ENCODE measurements around the gene SLC29A2.
"Not testable (repeated sequence)": the region's sequence is repeated elsewhere in the genome, so short reads cannot be mapped to it uniquely, and the experiment has no call there.

Gene SLC29A2

DNA sequence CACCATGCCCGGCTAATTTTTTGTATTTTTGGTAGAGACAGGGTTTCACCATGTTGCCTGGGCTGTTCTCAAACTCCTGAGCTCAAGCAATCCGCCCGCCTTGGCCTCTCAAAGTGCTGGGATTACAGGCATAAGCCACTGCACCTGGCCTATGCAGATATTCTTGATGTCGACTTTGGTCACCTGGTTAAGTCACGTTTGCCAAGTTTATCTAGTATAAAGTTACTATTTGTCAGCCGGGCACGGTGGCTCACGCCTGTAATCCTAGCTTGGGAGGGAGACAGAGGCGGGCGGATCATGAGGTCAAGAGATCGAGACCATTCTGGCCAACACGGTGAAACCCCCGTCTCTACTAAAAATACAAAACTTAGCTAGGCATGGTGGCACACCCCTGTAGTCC is 12.8 kb upstream of the SLC29A2 start:
- DNase-seq (ENCODE audit: low spot score), result not testable (repeated sequence)

DNA sequence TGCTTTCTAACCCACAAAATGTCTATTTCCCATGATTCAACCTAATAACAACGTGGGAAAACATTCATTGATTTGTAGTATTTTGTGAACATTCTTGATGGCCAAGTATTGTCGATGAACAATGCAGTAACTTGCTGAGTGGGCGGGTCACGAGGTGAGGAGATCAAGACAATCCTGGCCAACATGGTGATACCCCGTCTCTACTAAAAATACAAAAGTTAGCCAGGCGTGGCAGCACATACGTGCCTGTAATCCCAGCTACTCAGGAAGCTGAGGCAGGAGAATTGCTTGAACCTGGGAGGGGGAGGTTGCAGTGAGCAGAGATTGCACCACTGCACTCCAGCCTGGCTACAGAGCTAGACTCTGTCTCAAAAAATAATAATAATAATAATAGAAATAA is 8.7 kb upstream of the SLC29A2 start:
- DNase-seq (ENCODE audit: low spot score), result not testable (repeated sequence)

DNA sequence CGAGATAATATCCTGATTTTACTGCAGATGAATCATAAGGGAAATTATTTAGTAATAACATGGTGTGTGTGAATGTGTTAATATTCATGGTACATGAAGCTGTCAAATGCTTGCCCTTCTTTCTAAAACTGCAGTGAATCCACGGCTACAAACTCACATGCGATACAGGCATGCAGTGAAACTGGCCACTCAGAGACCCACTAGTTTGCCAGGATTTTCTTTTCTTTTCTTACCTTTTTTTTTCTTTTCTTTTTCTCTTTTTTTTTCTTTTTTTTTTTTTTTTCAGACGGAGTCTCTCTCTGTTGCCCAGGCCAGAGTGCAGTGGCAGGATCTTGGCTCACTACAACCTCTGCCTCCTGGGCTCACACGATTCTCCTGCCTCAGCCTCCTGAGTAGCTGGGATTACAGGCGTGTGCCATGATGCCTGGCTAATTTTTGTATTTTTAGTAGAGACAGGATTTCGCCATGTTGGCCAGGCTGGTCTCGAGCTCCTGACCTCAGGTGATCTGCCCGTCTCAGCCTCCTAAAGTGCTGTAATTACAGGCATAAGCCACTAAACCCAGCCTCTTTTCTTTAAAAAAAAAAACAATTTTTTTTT is 2.2 kb upstream of the SLC29A2 start:
- not testable (repeated sequence) for DNase-seq (ENCODE audit: low spot score)

DNA sequence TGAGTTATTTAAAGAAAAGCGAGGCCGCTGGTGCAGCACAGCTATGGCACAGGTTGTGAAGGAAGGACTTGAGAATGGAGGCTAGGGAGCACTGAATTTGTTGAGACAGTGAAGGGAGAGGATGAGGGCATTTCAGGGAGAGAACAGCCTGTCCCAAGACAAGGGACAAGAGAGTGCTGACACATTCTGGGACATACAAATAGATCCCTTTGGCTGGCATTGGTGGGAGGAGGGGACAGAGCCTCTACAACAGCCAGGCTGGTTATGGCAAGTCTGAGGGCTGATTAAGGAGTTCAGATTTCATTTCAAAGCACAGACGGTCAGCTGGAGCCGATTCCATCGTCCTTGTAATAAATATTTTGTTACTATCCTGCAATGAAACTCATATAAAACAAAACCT is 1.7 kb upstream of the SLC29A2 start:
- DNase-seq (ENCODE audit: low spot score), result no peak

DNA sequence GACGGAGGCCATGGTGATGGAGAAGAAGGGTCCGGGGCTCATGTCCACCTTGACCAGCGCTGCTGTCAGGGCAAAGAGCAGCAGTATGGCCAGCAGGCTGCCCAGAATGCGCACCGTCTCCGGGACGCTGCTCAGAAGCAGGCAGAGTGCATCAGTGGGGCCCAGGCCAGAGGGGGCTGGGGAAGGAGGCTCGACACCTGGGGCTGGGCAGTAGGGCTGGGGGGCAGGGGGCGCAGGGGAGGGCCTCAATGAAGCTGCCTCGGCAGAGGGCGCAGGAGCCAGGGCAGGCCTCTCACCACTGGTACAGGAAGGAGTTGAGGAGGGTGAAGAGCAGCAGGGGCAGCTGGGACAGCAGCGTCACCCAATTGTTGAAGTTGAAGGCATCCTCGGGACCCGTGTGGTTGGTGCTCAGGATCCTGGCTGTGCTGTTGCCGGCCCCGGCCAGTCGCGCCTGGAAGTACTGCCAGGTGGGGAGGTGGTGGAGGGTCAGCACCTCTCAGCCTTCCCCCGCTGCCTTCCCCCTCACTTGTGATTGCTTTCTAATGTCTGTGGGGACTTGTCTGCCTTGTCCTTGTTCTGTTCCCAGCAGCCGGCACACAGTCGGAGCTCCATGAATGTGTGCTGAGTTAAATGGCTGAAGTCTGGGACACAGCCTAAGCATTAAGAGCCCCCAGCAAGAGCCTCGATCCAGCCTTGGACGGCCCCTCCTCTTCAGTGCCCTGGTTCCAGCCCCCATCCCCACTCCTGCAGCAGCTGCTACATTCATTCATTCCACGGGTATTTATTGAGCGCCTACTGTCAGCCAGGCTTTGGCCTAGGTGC is 2.3 kb downstream of the SLC29A2 start:
- no peak for DNase-seq (ENCODE audit: low spot score)

DNA sequence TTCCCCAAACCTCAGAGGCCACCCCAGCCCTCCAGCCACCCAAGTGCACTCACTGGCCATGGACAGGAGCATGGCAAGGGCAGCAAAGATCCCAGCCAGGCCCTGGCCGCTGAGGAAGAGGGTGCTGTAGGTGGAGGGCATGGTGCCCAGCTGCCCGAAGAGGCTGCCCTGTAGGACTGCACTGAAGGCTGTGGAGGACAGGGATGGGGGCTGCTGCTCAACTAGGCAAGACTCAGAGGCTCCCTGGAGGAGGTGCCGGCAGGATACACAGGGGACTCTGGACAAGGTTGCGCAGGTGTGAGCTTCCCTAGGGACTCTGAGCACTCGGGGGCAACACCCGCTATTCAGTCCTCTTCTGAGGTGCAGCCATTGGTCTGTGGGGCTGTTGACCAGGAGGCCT is 3.1 kb downstream of the SLC29A2 start:
- no peak for DNase-seq (ENCODE audit: low spot score)

DNA sequence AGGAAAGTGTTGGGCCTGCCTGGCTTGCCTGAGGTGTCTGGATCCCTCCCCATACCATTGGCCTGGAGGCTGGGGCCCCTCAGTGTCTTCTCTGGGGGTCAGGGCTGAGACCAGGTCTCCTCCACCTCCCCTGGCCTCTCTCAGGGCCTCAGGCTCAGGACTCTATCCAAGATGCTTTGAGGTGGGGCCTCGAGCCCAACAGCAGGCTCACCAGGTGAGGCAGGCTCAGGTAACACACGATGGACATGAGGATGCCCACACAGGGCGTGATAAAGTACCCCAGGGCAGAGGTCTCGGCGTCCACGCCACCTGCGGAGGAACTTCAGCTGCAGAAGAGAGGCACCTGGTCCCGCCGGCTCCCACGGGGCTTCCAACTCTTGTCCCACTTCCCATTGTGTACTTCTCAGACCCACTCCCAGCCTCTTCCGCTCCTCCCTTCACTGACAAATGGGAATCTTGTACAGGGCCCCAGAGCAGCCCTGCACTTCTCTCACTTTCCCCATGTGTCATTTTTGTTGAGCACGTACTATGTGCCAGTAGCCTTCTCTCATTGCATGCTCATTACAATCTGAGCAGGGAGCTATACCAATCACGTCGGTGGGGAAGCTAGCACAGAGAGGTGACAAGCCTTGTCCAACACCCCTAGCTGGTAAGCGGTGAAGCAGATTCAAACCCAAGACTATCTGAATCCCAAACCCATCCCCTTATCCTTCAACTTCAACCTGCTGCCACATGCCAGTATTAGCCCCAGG is 3.8 kb downstream of the SLC29A2 start:
- no peak for DNase-seq (ENCODE audit: low spot score)

DNA sequence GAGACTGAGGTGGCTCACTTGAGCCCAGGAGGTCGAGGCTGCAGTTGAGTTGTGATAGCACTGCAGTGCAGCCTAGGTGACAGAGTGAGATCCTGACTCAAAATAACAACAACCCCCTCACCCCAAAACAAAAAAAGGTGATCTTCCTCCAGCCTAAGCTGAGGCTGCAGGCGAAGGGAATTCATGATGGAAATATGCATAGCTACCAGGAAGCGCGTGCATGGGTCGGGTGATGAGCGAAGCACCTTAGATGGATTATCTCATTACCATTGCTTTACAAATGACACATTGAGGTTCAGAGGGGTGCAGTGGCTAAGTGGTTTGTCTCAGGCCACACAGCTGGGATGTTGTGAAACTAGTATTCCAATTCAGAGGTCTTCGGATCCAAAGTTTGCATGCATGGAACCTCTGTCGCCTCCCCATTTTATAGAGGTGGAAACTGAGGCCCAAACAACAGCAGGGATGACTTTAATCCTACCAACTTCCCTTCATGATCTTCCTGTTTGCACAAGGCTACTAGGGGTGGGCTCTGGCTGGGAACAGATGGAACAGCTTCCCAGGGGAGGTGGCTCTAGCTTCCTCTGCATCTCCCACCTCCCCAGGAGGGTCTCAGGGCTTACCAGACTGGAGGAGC is 4.6 kb downstream of the SLC29A2 start:
- no peak for DNase-seq (ENCODE audit: low spot score)

DNA sequence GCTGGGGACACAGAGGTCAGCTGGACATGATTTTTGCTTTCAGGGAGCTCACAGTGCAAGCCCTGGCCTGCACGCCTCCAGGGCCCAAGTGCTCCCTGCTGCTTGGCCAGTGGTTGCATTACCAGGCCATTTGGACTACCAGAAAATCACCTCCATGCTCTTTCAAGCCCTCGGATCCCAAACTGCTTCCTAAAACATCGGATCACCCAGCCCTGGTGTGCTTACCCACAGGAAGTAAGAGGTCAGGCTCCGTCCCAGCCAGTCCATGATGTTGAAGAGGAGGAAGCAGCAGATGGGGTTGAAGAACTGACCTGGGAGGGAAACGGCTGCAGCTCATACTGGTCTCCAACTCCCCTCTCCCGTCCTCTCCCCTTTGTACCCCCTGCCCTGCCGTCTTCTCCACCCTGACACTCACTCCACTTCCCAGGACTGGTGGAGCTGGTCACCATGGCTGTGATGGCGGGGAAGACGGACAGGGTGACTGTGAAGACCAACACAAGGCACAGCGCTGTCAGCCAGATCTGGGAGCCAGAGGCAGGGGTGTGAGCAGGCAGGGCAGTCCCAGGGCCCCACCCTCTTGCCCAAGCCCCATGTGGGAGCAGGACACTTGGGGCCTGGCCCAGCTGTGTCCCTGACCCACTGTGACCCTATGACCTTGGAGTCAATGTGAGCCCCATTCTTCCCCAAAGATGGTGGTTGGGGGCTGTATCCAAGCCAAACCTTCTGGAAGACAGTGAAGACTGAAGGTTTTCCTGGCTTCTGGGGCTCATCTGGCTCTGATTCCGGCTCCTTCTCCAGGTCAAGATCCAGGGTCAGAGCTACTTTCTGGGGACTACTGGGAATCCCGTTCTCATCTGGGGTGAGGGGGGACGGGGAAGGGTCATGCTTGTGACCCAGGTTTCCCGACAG is 5.6 kb downstream of the SLC29A2 start:
- DNase-seq (ENCODE audit: low spot score), result no peak

DNA sequence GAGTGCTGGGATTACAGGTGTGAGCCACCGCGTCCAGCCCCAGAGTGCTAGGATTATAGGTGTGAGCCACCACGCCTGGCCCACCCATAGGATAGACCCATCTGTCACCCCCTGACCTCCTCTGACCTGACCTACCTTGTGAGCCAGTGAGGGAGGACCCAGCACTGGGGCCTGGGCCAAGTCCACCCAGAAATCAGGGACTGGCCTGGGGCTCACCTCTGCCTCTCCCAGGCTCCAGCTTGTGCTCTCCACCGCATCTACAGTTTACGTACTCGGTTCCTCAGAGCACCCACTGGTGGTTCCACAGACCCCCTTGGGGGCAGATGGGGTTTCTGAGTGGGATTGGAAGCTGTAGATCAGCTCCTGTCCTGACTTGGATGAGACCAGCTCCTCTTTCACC is 6.4 kb downstream of the SLC29A2 start:
- no peak for DNase-seq (ENCODE audit: low spot score)

DNA sequence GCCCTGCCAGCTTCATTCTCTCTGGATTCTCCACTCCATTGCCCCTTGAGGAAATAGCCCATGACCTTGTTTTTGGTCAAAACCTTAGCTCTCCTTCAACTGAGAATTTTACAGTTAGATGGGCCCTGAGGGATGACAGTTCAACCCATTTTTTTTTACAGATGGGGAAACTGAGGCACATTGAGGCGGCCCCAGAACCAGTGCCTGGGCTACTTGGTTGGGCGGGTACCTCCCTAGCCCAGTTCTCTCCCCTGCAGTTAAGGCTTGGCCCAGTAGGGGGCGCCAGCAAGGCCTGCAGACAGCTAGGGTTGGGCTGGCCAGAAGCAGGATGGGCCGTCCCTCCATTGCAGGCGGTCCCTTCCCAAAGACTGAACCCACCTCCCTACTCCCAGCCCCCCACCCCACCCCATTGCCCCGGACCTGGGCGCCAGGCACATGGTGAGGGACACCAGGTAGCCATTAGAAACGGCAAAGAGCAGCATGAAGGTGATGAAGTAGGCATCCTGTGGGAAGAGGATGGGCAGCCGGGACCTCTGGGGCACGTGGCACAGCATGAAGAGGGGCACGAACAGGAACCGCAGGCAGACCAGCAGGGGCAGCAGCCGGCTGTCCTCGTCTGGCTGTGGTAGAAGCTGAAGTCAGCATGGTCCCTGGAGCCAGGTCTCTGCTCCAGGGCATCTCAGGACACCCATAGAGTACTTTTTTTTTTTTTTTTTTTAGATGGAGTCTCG is 7.6 kb downstream of the SLC29A2 start:
- DNase-seq (ENCODE audit: low spot score), result peak; percentile 58

DNA sequence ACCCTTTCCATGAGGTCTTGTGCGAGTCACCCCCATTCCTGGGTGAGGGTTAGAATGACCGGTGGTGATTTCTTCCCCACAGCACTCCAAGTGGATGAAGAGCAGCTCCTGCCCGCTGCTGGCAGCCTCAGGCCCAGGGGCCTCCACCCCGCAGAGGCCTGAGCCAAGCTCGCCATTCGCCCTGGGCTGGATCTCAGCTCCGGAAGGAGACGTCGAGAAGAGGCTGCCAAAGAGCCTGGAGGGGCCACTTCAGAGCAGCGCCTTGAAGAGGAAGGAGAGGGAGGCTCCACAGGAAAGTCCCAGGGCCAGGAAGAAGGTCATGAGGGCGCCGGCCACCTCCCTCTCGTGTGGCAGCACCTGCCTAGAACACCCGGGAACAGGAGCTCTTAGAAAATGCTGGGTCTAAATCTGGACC is 8.4 kb downstream of the SLC29A2 start:
- no peak for DNase-seq (ENCODE audit: low spot score)

DNA sequence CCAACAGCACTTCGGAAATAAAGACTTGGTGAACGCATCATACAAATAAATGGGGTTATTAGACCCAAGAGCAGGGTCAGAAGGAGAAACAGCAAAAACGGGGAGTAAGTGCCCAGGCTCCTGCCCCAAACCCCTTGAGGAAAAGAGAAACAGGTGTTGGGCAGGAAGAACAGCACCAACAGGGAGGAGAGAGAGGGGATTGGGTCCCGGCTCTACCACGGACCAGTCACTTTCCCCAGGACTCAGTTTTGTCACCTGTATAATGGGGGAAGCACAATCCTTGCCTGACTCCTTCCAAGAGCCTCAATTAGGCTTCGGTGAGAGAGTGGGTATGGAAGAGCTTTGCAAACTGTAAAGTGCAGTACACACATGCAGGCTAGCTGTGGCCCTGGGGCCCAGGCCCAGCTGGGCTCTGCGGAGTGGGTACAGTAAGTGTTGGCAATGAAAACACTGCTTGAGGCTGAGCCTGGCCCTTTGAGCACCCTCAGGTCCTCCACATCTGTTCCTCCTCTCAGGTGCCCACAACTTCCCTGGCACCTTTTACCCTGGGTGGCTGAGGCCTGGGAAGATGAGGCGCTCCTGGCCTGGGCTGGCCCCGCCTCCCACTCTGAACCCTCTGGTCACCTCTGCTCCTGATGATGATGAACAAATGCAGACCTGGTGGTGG is 8.9 kb downstream of the SLC29A2 start:
- no peak for DNase-seq (ENCODE audit: low spot score)

DNA sequence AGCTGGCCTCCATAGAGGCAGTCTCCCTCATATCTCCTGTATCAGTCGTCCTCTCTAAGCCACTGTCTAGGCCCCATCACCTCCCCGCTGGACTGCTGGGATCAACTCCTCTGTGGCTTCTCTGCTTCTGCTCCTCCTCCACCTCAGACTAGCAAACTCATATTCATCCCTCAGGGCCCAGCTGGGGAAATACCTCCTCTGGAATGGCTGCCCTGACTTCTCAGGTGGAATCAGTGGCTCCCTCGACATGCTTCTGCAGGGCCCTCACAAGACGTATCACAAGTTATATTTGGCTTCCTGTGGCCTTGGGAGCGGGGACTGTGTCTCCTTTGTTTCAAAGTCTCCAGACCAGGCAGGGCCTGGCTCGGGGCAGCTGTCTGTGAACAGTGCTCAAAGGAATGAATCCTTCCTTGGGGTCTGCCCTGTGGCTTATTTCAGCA is 10.0 kb downstream of the SLC29A2 start:
- DNase-seq (ENCODE audit: low spot score), result no peak

DNA sequence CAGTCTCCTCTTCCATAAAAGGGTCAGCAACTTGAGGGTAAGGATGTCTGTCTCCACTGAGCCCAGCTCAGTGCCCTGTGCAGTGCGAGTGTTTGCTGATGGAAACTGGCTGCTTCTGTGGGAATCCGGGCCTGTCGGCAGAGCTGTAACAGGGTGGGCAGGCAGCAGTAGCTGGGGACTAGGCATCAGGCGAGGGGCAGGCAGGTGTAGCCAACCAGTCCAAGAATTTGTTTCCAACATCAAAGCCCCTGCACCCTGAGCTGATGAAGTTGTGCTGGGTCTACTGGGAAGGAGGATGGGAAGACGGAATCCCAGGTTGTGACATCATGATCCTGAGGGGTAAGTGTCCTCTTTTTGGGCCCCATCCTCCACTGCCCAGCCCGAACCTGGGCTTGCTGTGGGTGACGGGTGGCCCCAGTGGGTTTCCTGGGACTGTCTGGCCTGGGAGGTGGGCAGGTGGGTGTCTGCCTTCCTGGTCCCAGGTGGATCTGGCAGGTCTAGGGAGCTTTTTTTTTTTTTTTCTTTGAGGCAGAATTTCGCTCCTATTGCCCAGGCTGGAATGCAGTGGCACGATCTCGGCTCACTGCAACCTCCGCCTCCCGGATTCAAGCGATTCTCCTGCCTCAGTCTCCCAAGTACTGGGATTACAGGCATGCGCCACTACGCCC is 11.0 kb downstream of the SLC29A2 start:
- no peak for DNase-seq (ENCODE audit: low spot score)

DNA sequence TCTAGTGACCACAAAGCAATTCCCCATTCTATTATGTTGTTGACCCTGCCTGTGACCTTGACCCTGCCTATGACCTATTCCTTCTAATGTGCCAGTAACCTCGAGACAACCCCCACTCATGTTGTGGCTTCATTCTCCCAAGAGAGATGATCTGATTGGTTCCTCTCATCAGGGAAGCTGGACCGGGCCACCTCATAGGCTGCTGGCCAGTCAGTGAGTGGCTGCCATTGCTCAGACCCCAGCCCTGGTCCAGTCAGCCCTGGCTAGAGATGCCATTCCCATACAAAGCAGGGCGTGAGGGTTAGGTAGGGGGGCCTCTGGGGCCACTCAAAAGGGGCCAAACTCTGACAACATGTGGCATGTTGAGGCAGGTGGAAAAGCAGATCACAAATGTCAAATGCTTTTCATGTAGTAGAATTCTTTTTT is 11.9 kb downstream of the SLC29A2 start:
- DNase-seq (ENCODE audit: low spot score), result no peak

DNA sequence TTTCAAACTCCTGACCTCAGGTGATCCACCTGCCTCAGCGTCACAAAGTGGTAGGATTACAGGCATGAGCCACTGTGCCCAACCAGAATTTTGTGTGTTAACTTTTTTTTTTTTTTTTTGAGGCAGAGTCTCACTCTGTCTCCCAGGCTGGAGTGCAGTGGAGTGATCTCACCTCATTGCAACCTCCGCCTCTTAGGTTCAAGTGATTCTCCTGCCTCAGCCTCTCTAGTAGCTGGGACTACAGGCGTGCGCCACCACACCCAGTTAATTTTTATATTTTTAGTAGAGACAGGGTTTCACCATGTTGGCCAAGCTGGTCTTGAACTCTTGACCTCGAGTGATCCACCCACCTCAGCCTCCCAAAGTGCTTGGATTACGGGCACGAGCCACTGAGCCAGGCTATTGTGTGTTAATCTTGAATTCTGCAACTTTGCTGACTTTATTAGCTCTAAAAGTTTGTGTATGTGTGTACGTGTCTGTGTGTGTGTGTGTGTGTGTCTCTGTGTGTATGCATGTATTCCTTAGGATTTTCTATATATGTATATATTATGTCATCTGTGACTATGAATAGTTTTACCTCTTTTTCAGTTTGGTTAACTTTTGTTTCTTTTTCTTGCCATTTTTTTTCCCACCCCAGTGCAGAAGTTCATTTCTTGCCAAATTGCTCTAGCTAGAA is 20.9 kb downstream of the SLC29A2 start:
- not testable (repeated sequence) for DNase-seq (ENCODE audit: low spot score)

DNA sequence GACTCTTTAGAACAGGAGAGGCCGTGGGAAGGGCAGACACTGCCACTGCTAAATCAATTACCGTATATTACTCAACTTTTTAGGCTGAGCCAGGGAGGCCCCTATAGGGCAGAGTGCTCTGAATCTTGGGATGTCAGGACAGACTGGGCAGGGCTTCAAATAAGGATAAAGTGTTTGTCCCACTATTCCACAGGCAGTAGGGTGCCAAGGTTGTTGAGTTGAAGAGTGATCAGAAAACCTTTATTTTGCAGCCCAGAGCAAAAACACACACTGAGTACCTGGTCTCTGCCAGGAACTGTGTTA is 22.5 kb downstream of the SLC29A2 start:
- no peak for DNase-seq (ENCODE audit: low spot score)

All from NAMALWA (cell line).